ENCODE results near the gene CAVIN4. TPM values are rescaled to one million over a fixed set of nuclear protein-coding genes. Genes with fewer than 3 reads are reported as not detected.

CAVIN4 gene
- polyA plus RNA-seq, 1 donor from 2014 or later, result 15.3 TPM

DNA sequence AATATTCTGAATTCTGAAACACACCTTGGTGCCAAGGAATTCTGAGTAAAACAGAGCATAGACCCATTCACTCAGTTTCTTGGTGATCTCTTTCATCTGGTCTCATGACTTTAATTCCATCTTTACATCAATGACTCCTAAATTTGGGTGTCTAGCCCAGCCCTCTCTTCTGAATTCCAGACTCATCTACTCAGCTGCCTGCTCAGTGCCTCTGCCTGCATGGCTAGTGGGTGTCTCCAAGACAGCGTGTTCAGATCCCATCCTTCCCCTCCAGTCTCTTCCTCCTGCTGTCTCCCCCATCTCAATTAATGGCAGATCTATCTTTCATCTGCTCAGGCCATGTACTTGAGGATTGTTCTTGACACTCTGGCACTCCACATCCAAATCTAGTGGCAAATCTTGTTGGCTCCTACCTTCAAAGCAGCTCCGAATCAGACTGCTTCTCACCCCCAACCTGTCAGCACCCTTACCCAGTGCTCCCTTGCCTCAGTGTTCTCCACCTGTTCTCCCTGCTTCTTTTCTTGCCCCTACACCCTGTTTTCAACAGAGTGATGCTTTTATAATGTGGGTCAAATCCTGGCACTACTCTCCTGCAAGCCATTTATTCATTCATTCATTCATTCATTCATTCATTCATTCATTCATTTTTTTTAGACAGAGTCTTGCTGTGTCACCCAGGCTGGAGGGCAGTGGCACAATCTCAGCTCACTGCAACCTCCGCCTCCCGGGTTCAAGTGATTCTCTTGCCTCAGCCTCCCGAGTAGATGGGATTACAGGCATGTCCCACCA lies 5.3 kb downstream of the CAVIN4 start:
- H3K9me3 ChIP-seq (ENCODE audit: low read length), result no peaks in the 10 kb centered on the region
- no peak overlapping the region for H3K9ac ChIP-seq (ENCODE audit: low read length)
- no peaks in the 10 kb centered on the region for H3K79me2 ChIP-seq (replicated peaks; ENCODE audit: insufficient read depth, low read length)
- no peak overlapping the region for H2AFZ ChIP-seq (ENCODE audit: low read depth, low read length)
- H3K27me3 ChIP-seq (ENCODE audit: insufficient read depth, low read depth, low read length), result no peaks in the 10 kb centered on the region
- no peaks in the 10 kb centered on the region for H3K9me2 ChIP-seq (ENCODE audit: insufficient read depth, low read length)
- no peak overlapping the region for H3K4me3 ChIP-seq (ENCODE audit: low read length)
- H3K36me3 ChIP-seq (ENCODE audit: insufficient read depth, low read length), result no peaks in the 10 kb centered on the region
- no peak overlapping the region for H3K27ac ChIP-seq (ENCODE audit: low read length)
- H3K4me2 ChIP-seq (ENCODE audit: low read length), result no peak overlapping the region
- H3F3A ChIP-seq (ENCODE audit: insufficient read depth, low read length, poor library complexity, severe bottlenecking), result no peaks in the 10 kb centered on the region
- peaks cover 5% of the 10 kb centered on the region for H4K20me1 ChIP-seq (ENCODE audit: insufficient read depth)
- TF ChIP-seq EZH2 (IDR thresholded peaks at IDR 0.05; ENCODE audit: borderline replicate concordance, insufficient read depth, low read length, poor library complexity, severe bottlenecking) (no peak), EP300 (conservative IDR thresholded peaks at IDR 0.05; ENCODE audit: poor library complexity, severe bottlenecking) (no peak), TAF1 (IDR thresholded peaks at IDR 0.05; ENCODE audit: low read depth) (no peak), RAD21 (conservative IDR thresholded peaks at IDR 0.05) (no peak), SMC3 (conservative IDR thresholded peaks at IDR 0.05; ENCODE audit: poor library complexity) (no peak), POLR2AphosphoS5 (IDR thresholded peaks at IDR 0.05) (no peak), MXI1 (conservative IDR thresholded peaks at IDR 0.05; ENCODE audit: poor library complexity, severe bottlenecking) (no peak)
- TF ChIP-seq, protein P1, sequence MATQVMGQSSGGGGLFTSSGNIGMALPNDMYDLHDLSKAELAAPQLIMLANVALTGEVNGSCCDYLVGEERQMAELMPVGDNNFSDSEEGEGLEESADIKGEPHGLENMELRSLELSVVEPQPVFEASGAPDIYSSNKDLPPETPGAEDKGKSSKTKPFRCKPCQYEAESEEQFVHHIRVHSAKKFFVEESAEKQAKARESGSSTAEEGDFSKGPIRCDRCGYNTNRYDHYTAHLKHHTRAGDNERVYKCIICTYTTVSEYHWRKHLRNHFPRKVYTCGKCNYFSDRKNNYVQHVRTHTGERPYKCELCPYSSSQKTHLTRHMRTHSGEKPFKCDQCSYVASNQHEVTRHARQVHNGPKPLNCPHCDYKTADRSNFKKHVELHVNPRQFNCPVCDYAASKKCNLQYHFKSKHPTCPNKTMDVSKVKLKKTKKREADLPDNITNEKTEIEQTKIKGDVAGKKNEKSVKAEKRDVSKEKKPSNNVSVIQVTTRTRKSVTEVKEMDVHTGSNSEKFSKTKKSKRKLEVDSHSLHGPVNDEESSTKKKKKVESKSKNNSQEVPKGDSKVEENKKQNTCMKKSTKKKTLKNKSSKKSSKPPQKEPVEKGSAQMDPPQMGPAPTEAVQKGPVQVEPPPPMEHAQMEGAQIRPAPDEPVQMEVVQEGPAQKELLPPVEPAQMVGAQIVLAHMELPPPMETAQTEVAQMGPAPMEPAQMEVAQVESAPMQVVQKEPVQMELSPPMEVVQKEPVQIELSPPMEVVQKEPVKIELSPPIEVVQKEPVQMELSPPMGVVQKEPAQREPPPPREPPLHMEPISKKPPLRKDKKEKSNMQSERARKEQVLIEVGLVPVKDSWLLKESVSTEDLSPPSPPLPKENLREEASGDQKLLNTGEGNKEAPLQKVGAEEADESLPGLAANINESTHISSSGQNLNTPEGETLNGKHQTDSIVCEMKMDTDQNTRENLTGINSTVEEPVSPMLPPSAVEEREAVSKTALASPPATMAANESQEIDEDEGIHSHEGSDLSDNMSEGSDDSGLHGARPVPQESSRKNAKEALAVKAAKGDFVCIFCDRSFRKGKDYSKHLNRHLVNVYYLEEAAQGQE (IDR thresholded peaks at IDR 0.05; ENCODE audit: borderline replicate concordance), result no peak
- TF ChIP-seq, protein P2, sequence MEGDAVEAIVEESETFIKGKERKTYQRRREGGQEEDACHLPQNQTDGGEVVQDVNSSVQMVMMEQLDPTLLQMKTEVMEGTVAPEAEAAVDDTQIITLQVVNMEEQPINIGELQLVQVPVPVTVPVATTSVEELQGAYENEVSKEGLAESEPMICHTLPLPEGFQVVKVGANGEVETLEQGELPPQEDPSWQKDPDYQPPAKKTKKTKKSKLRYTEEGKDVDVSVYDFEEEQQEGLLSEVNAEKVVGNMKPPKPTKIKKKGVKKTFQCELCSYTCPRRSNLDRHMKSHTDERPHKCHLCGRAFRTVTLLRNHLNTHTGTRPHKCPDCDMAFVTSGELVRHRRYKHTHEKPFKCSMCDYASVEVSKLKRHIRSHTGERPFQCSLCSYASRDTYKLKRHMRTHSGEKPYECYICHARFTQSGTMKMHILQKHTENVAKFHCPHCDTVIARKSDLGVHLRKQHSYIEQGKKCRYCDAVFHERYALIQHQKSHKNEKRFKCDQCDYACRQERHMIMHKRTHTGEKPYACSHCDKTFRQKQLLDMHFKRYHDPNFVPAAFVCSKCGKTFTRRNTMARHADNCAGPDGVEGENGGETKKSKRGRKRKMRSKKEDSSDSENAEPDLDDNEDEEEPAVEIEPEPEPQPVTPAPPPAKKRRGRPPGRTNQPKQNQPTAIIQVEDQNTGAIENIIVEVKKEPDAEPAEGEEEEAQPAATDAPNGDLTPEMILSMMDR (IDR thresholded peaks at IDR 0.05; ENCODE audit: poor library complexity, severe bottlenecking), result no peak

DNA sequence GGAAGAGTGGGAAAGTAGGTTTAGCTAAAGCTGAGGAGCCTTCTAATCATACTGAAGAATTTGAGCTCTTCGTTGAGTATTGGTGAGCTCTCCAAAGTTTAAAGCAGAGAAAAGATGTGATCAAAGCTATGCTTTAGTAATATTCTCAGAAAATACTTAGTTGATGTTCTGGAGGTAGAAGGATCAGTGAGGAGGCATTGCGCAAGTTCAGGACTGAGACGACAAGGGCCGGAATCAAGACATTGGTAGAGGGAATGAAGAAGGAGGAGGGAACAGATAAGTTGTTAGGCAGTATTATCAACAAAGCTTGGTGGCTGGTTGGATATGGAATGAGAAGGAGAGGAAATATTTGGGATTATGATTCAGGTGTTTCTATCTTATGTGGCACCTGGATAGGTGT lies 7.1 kb downstream of the CAVIN4 start:
- Histone ChIP-seq H3K9me3 (ENCODE audit: low read length) (no peaks in the 10 kb centered on the region), H3K36me3 (ENCODE audit: insufficient read depth, low read length) (no peaks in the 10 kb centered on the region), H3K9ac (ENCODE audit: low read length) (no peak overlapping the region), H3K9me2 (ENCODE audit: insufficient read depth, low read length) (no peaks in the 10 kb centered on the region), H3F3A (ENCODE audit: insufficient read depth, low read length, poor library complexity, severe bottlenecking) (no peaks in the 10 kb centered on the region), H3K4me3 (ENCODE audit: low read length) (no peak overlapping the region), H3K27me3 (ENCODE audit: insufficient read depth, low read depth, low read length) (no peaks in the 10 kb centered on the region), H4K20me1 (ENCODE audit: insufficient read depth) (peaks cover 5% of the 10 kb centered on the region), H3K79me2 (replicated peaks; ENCODE audit: insufficient read depth, low read length) (no peaks in the 10 kb centered on the region), H3K27ac (ENCODE audit: low read length) (no peak overlapping the region), H3K4me2 (ENCODE audit: low read length) (no peak overlapping the region), H2AFZ (ENCODE audit: low read depth, low read length) (no peak overlapping the region)
- TF ChIP-seq, protein P2 (IDR thresholded peaks at IDR 0.05; ENCODE audit: poor library complexity, severe bottlenecking), result no peak
- TF ChIP-seq SMC3 (conservative IDR thresholded peaks at IDR 0.05; ENCODE audit: poor library complexity), result no peak
- TF ChIP-seq POLR2AphosphoS5 (IDR thresholded peaks at IDR 0.05), result no peak
- no peak for TF ChIP-seq EP300 (conservative IDR thresholded peaks at IDR 0.05; ENCODE audit: poor library complexity, severe bottlenecking)
- no peak for TF ChIP-seq MXI1 (conservative IDR thresholded peaks at IDR 0.05; ENCODE audit: poor library complexity, severe bottlenecking)
- TF ChIP-seq TAF1 (IDR thresholded peaks at IDR 0.05; ENCODE audit: low read depth), result no peak
- TF ChIP-seq RAD21 (conservative IDR thresholded peaks at IDR 0.05), result no peak
- no peak for TF ChIP-seq EZH2 (IDR thresholded peaks at IDR 0.05; ENCODE audit: borderline replicate concordance, insufficient read depth, low read length, poor library complexity, severe bottlenecking)
- TF ChIP-seq, protein P1 (IDR thresholded peaks at IDR 0.05; ENCODE audit: borderline replicate concordance), result no peak

Data from neural cell (in vitro differentiated cells).